ENCODE data around the gene NPC1. TPM values are rescaled to one million over a fixed set of nuclear protein-coding genes. Genes with fewer than 3 reads are reported as not detected.

NPC1 gene
- total and polyA plus RNA-seq, 2 of the 8 experiments (the other 6 are each of a cell fraction or from before 2014, with no cell fraction given) = 34.1 to 39.5 TPM

- 90% methylated on average over 2 of the region's 2 CpGs; no CpG with 5 or more reads in 1 of the 2 experiments for WGBS, 2 experiments (ENCODE audit: extremely low coverage in 1 of 2, insufficient coverage in 1 of 2, insufficient read length in 1 of 2, insufficient replicate concordance in 2 of 2, low coverage in 1 of 2, low lambda C conversion rate in 2 of 2, missing lambda C conversion rate in 1 of 2)
- no peak overlapping the region for H4K5ac ChIP-seq (ENCODE audit: insufficient read length, low read depth, low read length)
- no peak overlapping the region for H4K8ac ChIP-seq (ENCODE audit: extremely low read depth, insufficient read depth, low read length)
- peaks cover 5 to 23% (median 17%) of the 10 kb centered on the region in 4 experiments for H3K27me3 ChIP-seq (replicated peaks in 1 of 4; ENCODE audit: control insufficient read depth in 3 of 4, extremely low read depth in 1 of 4, insufficient read depth in 3 of 4, low read length in 3 of 4)
- ChIA-PET CTCF (ENCODE audit: partially characterized antibody) (interaction anchor here (1.0 kb wide), 1 partner anchor 302 kb away, joined by 3 read pairs; no protein-coding TSS in a partner anchor), POLR2A (ENCODE audit: partially characterized antibody) (no interaction called here)
- H2BK20ac ChIP-seq (ENCODE audit: low read length) = no peak overlapping the region
- no peak overlapping the region for H3K9ac ChIP-seq (replicated peaks in 1 of 4; ENCODE audit: extremely low read depth in 1 of 4, low read depth in 3 of 4, low read length in 3 of 4)
- no peaks in the 10 kb centered on the region for H3K9me3 ChIP-seq (ENCODE audit: insufficient read depth in 2 of 2, low read depth in 1 of 2, low read length in 1 of 2)
- H3K4ac ChIP-seq (replicated peaks; ENCODE audit: insufficient read length, low read depth, low read length) = no peak overlapping the region
- no peak overlapping the region for H3K56ac ChIP-seq (replicated peaks; ENCODE audit: insufficient read length, low read depth, low read length)
- H3K4me2 ChIP-seq (ENCODE audit: insufficient read depth in 1 of 2, low read depth in 2 of 2, low read length in 2 of 2) = no peak overlapping the region
- FAIRE-seq (no peak), DNase-seq (ENCODE audit: low read depth in 1 of 2, low spot score in 2 of 2) (no peak)
- no peak overlapping the region for H3K23ac ChIP-seq (ENCODE audit: insufficient read length)
- no peak overlapping the region for H3K27ac ChIP-seq (ENCODE audit: low read depth, low read length)
- no peak overlapping the region for H3K4me3 ChIP-seq (ENCODE audit: extremely low read depth in 1 of 4, insufficient read depth in 2 of 4, low read depth in 3 of 4, low read length in 4 of 4)
- H2BK120ac ChIP-seq (replicated peaks; ENCODE audit: low read depth, low read length) = no peak overlapping the region
- no peak overlapping the region for H2BK12ac ChIP-seq (ENCODE audit: low read depth, low read length)
- H3K79me2 ChIP-seq (ENCODE audit: control insufficient read depth in 1 of 2, insufficient read depth in 2 of 2, low read length in 2 of 2) = no peaks in the 10 kb centered on the region
- no peak overlapping the region for H3K18ac ChIP-seq (ENCODE audit: extremely low read depth, low read length)
- no peak overlapping the region for H2AFZ ChIP-seq (ENCODE audit: low read length)
- no peak overlapping the region for H3K14ac ChIP-seq (ENCODE audit: insufficient read length)
- H3K36me3 ChIP-seq (ENCODE audit: control insufficient read depth in 2 of 4, insufficient read depth in 4 of 4, low read length in 3 of 4) = no peaks in the 10 kb centered on the region
- no peak overlapping the region for H4K91ac ChIP-seq (replicated peaks; ENCODE audit: insufficient read length, low read length)
- no peak overlapping the region for H2BK5ac ChIP-seq (ENCODE audit: low read depth, low read length)
- no peaks in the 10 kb centered on the region for H3K79me1 ChIP-seq (ENCODE audit: low read depth, low read length)
- H2AK5ac ChIP-seq (ENCODE audit: low read depth, low read length) = no peak overlapping the region
- no peaks in the 10 kb centered on the region for H4K20me1 ChIP-seq (replicated peaks in 1 of 2; ENCODE audit: control insufficient read depth in 1 of 2, insufficient read depth in 2 of 2, low read length in 2 of 2)
- peaks cover 0 to 6% (median 2%) of the 10 kb centered on the region in 4 experiments; a peak in 4 of 7 replicates for H3K4me1 ChIP-seq (replicated peaks in 1 of 4; ENCODE audit: control insufficient read depth in 3 of 4, insufficient read depth in 4 of 4, low read length in 3 of 4)
- no peak overlapping the region for H2BK15ac ChIP-seq (ENCODE audit: low read length)
- peaks cover 11% of the 10 kb centered on the region; the same call in 1 of the 2 replicates for H3K23me2 ChIP-seq (ENCODE audit: low read depth, low read length)
- TF ChIP-seq EP300 (IDR thresholded peaks at IDR 0.05; ENCODE audit: borderline replicate concordance in 1 of 2, low read depth in 2 of 2, low read length in 2 of 2) (no peak), JUND (IDR thresholded peaks at IDR 0.05; ENCODE audit: low read length) (no peak), SP4 (IDR thresholded peaks at IDR 0.05; ENCODE audit: low read length) (no peak), CTCF (IDR thresholded peaks at IDR 0.05; ENCODE audit: control extremely low read depth in 1 of 3, insufficient read depth in 1 of 3, low read depth in 1 of 3, low read length in 3 of 3) (no peak), SUZ12 (IDR thresholded peaks at IDR 0.05; ENCODE audit: low read length) (no peak), RXRA (IDR thresholded peaks at IDR 0.05; ENCODE audit: insufficient read depth, low read depth, low read length) (no peak), TCF12 (IDR thresholded peaks at IDR 0.05; ENCODE audit: low read depth, low read length) (no peak), CBX5 (IDR thresholded peaks at IDR 0.05; ENCODE audit: low read depth, low read length) (no peak), ASH2L (IDR thresholded peaks at IDR 0.05; ENCODE audit: low read length) (no peak), NRF1 (IDR thresholded peaks at IDR 0.05; ENCODE audit: low read depth, low read length) (no peak), JUN (IDR thresholded peaks at IDR 0.05; ENCODE audit: low read depth, low read length) (no peak), PHF8 (conservative IDR thresholded peaks at IDR 0.05; ENCODE audit: low read depth, low read length) (no peak)
Measured at GRCh38 chr18:23616258-23616657, 30.0 kb upstream of the NPC1 start.

Measured in H1 (cell line).